GM18870 (cell line): ENCODE measurements around the gene PIM2.

Experiments
- ATAC-seq: cut with Tn5 transposase; IDR thresholded peaks from one replicate; pipeline ENCODE4 v1.9.1; 2021; ENCODE audit warnings: moderate library complexity; ENCODE audit not compliant: unreplicated experiment

The PIM2 gene

DNA sequence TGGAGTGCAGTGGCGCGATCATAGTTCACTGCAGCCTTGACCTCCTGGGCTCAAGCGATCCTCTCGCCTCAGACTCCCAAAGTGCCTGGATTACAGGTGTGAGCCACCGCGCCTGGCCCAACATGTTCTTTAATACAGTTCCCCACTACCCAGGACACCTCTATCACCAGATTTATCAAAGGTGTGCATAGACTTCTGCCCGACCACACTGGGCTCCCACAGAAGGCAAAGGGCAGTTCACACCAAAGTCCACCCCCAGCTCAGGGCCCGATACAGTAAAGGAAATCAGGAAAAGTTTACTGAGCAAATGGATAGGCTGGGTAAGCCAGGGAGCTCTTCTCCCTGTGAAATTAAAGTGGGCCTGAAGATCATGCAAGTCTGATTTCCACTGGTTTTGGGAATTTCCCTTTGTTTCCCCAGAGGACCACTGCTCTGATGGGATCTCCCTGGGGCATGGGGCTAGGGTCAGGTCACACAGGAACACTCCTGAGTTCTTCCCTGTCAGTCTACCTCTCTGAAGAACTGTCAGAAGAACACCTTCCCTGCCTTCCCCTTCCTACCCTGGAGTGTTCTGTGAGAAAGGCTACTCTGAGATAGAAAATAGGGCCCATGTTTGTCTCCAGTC lies 17.7 kb upstream of the PIM2 start:
- ATAC-seq = peak; percentile 2

- ATAC-seq = no peak
These were observed 16.5 kb upstream of the PIM2 start for GRCh38 chrX:48935301-48935670.

DNA sequence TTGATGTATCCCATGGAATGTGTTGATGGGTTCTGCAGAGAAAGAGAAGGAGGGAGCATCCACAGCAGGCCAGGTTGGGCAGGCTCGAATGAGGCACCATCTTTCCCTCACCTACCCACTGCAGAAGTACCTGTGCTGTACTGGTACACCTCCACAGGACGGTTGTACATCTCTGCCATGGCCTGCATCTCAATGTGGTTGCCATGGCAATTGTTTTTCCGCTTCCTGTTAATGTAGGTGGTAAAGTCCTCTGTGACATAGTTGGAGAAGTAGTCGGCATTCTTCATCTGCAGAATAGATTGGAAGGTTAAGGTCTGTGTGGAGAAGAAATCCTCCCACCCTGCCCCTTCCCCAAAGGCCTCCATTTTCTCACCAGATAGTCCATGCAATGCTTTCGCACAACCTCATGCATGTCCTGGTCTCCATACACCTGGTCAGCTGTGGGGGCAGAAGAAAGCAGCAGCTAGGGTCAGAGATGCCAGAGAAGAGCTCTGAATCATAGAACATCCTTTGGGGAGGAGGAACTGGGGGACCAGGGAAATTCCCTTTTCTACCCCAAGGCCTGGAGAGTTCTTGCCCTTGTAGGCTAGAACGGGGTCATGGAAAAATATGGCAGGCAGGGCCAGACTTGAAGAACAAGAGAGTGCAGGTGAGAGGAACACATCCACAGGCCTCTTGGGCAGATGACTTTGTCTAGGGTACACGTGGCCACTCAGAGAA lies 15.9 kb upstream of the PIM2 start:
- no peak for ATAC-seq

GRCh38 chrX:48933757-48934156 lies 14.9 kb upstream of the PIM2 start:
- ATAC-seq = no peak

DNA sequence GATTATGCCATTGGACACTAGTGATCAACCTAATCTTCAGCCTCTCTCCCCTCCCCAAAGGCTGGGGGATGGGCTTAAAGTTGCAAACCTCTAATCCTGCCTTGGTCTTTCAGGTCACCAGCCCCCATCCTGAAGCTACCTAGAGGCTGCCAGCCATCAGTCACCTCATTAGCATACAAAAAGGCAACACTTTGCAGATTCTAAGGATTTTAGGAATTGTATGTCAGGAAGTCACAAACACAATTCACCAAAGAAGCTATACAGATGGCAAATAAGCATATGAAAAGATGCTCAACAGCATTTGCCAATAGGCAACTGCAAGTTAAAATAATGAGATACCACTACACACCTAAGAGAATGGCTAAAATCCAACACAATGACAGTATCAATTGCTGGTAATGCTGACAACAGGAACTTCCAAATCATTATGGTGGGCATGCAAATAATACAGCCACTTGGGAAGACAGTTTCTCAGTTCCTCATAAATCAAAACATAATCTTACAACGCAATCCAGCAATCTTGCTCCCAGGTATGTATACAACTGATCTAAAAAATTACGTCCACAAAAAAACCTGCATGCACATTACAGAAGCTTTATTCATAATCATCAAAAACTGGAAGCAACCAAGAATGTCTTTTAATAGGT lies 9.0 kb upstream of the PIM2 start:
- no peak for ATAC-seq

DNA sequence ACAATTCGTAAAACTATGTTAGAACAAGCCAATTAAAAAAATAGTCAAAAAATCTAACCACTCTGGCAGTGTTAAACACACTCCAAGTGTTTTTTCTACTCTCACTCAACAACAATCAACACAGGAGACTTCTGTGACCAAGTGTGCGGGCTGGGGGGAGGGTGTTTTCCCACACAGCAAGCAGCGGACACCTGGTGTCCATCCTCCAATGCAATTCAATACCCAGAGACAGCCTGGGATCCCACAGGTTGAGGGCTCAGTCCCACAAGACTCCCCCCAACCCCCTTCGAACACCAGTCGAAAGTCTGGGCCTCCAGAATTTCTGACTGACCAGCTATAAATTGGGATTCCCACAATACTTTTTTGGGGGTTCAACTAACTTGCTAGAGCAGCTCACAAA lies 8.3 kb upstream of the PIM2 start:
- no peak for ATAC-seq

GRCh38 chrX:48924270-48924669 lies 5.4 kb upstream of the PIM2 start:
- no peak for ATAC-seq

- no peak for ATAC-seq
These were observed 4.9 kb upstream of the PIM2 start for GRCh38 chrX:48923771-48924170.

GRCh38 chrX:48920718-48921104 lies 1.9 kb upstream of the PIM2 start:
- no peak for ATAC-seq

GRCh38 chrX:48919947-48920717 lies 1.3 kb upstream of the PIM2 start:
- ATAC-seq = no peak

GRCh38 chrX:48919360-48919841 lies 577 bp upstream of the PIM2 start:
- no peak for ATAC-seq

GRCh38 chrX:48918301-48918642 lies 552 bp downstream of the PIM2 start:
- no peak for ATAC-seq

GRCh38 chrX:48917139-48918001 lies 1.5 kb downstream of the PIM2 start:
- ATAC-seq = peak; percentile 37

DNA sequence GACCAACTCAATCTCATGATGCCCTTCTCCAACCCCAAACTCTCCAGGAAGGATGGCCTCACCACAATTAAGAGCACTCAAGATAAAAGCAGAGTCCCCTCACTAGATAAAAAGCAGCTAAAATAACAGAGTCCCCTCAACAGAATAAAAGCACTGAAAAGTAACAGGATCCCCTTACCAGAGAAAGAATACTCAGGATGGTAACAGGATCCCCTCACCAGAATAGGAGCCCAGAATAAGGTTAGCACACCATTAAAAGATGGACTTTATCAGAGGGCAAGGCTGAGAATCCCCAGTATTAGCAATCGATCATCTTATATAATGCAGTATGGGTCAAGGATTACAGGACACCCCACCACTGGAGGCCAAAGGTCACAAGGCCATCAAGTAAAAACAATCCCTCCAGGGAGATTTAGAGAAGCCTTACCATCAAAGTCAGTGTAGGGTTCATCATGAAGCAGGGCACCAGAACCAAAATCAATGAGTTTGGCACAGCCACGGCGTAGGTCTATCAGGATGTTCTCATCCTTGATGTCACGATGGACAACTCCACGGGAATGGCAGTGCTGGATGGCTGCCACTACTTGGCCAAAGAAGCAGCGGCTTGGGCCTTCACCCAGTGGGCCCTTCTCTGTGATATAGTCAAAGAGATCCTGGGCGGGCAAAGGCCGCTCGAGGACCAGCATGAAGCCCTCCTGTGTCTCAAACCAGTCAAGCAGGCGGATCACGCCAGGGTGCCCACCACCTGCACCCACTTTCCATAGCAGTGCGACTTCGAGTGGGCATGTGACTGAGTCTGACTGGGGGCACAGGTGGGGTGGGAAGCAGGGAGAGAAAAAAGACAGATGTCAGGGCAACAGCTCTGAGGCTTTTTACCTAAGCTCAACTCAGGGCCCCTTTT lies 4.0 kb downstream of the PIM2 start:
- no peak for ATAC-seq

DNA sequence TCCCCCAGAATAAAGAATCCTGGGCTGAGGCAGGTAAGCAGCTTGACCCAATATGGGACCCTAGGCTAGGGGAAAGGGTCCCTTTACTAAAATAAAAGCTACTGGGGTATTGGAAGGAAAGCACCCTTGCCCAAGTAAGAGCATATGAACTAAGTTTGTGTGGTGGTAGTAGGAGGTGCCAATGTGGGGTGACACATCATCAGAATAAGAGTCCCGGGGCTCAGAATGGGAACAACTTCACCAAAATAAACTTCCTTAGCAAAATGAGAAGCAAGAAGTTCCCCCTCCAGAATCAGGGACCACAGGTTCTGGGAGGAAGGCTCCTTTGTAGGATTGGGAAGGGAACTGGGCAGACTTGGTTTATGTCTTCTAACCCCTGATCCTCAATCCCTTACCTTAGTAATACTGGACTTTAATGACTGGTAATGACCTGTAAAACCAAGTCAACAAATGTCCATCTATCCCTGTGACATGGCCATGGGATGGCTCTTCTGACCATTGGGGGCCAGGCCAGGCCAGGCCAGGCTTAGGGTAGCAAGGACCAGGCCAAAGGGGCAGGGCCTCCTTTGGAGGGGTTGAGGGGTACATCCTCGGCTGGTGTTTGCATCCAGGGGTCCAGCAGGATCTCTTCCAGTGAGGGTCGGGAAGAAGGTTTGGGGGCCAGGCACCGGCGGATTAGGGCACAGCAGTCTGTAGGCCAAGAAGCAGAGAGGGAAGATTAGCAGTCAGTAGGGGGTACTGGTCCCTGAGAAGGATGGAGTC lies 5.0 kb downstream of the PIM2 start:
- ATAC-seq = no peak

GRCh38 chrX:48911412-48912182 lies 7.2 kb downstream of the PIM2 start, which contains the start of gene SLC35A2:
Gene SLC35A2, minus strand, starts transcription at chrX:48911646. Its CDS starts 10 bp downstream, at chrX:48911636.
- ATAC-seq = peak; percentile 51

- peak; percentile 11 for ATAC-seq
These were observed 7.9 kb downstream of the PIM2 start for GRCh38 chrX:48910926-48911411.
